Esophagus squamous epithelium (tissue), 4 donors: Measurements from ENCODE around the gene ENKD1.

ENCODE experiments used
- POLR2A ChIP-seq, 4 donors: fragments of 450-650 bp; IDR thresholded peaks; one replicate each; pipeline ENCODE4 v1.6.1; 2017; ENCODE audit warnings: antibody characterized with exemption in 4 of 4, mild to moderate bottlenecking in 4 of 4, moderate library complexity in 3 of 4
- TF ChIP-seq, protein P1 (sequence below), 6 experiments: fragments of 450-650 bp in 4 of 6; fragments of 200-600 bp in 2 of 6; sonication (generic) in 2 of 6; IDR thresholded peaks; one replicate each; pipeline ENCODE4 v1.5.1; 2016 to 2019; ENCODE audit warnings: antibody characterized with exemption in 6 of 6, mild to moderate bottlenecking in 4 of 6, moderate library complexity in 4 of 6

DNA sequence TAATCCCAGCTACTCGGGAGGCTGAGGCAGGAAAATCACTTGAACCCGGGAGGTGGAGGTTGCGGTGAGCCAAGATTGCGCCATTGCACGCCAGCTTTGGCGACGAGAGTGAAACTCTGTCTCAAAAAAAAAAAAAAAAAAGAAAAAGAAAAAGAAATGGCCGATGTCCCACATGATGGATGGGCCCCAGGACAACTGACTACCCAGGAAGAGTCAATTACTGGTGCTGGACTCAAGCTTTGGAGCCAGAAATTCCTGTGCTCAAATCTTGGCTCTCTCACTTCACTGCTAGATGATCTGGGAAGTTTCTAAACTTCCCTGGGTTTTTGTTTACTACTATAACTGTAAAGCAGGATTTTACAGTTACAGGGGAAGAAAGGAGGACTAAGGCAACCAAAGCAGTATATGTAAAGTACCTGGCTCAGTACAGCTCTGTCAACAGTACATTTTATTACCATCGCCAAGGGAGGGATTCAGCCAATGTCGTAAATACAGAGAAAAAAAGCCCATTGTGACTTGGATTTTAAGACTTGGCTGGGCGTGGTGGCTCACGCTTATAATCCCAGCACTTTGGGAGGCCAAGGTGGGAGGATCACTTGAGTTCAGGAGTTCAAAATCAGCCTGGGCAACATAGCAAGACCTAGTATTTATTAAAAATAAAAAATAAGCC lies 11.9 kb upstream of the ENKD1 start:
- TF ChIP-seq, protein P1, sequence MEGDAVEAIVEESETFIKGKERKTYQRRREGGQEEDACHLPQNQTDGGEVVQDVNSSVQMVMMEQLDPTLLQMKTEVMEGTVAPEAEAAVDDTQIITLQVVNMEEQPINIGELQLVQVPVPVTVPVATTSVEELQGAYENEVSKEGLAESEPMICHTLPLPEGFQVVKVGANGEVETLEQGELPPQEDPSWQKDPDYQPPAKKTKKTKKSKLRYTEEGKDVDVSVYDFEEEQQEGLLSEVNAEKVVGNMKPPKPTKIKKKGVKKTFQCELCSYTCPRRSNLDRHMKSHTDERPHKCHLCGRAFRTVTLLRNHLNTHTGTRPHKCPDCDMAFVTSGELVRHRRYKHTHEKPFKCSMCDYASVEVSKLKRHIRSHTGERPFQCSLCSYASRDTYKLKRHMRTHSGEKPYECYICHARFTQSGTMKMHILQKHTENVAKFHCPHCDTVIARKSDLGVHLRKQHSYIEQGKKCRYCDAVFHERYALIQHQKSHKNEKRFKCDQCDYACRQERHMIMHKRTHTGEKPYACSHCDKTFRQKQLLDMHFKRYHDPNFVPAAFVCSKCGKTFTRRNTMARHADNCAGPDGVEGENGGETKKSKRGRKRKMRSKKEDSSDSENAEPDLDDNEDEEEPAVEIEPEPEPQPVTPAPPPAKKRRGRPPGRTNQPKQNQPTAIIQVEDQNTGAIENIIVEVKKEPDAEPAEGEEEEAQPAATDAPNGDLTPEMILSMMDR (IDR thresholded peaks at IDR 0.05), result no peak
- no peak for TF ChIP-seq POLR2A (IDR thresholded peaks at IDR 0.05)
